ENCODE data around the gene PARD3B.

Gene PARD3B

DNA sequence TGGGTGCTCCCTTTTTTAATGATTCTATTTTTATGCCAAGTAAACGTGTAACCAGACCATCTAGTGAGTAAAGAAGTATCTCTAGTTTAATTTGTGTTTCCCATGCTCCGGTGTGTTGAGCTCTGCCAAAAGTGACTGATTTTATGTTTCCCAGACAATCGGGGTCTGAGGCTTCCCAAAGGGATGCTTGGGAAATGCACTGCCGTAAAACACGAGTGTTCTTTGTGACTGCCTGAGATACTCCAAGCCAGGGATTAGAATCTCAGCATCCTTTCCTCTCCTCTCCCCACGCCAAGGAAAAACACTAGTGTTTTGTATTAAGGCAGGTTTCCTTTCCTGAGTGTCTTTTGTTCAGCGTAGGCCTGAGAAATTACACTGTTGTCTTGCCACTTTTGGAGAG is 956.6 kb downstream of the PARD3B start:
- H3K36me3 ChIP-seq, result no peaks in the 10 kb centered on the region
- H3K4me1 ChIP-seq (ENCODE audit: control insufficient read depth in 1 of 2, insufficient read depth in 1 of 2, low read depth in 1 of 2, low read length in 1 of 2), result peaks cover 0 to 6% of the 10 kb centered on the region in 2 experiments
- TF ChIP-seq, protein P1, sequence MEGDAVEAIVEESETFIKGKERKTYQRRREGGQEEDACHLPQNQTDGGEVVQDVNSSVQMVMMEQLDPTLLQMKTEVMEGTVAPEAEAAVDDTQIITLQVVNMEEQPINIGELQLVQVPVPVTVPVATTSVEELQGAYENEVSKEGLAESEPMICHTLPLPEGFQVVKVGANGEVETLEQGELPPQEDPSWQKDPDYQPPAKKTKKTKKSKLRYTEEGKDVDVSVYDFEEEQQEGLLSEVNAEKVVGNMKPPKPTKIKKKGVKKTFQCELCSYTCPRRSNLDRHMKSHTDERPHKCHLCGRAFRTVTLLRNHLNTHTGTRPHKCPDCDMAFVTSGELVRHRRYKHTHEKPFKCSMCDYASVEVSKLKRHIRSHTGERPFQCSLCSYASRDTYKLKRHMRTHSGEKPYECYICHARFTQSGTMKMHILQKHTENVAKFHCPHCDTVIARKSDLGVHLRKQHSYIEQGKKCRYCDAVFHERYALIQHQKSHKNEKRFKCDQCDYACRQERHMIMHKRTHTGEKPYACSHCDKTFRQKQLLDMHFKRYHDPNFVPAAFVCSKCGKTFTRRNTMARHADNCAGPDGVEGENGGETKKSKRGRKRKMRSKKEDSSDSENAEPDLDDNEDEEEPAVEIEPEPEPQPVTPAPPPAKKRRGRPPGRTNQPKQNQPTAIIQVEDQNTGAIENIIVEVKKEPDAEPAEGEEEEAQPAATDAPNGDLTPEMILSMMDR (IDR thresholded peaks at IDR 0.05), result no peak
- no peaks in the 10 kb centered on the region for H3K27me3 ChIP-seq
- no peak overlapping the region for H3K27ac ChIP-seq
- no peaks in the 10 kb centered on the region for H3K9me3 ChIP-seq
- no peak overlapping the region for H3K4me3 ChIP-seq (ENCODE audit: low read depth in 1 of 2, low read length in 1 of 2)

GRCh38 chr2:205505371-205505770 is 960.1 kb downstream of the PARD3B start:
- Histone ChIP-seq H3K36me3 (no peaks in the 10 kb centered on the region), H3K27ac (no peak overlapping the region), H3K27me3 (no peaks in the 10 kb centered on the region), H3K4me1 (ENCODE audit: control insufficient read depth in 1 of 2, insufficient read depth in 1 of 2, low read depth in 1 of 2, low read length in 1 of 2) (peaks cover 0 to 6% of the 10 kb centered on the region in 2 experiments), H3K9me3 (no peaks in the 10 kb centered on the region), H3K4me3 (ENCODE audit: low read depth in 1 of 2, low read length in 1 of 2) (no peak overlapping the region)
- TF ChIP-seq, protein P1 (IDR thresholded peaks at IDR 0.05), result no peak

DNA sequence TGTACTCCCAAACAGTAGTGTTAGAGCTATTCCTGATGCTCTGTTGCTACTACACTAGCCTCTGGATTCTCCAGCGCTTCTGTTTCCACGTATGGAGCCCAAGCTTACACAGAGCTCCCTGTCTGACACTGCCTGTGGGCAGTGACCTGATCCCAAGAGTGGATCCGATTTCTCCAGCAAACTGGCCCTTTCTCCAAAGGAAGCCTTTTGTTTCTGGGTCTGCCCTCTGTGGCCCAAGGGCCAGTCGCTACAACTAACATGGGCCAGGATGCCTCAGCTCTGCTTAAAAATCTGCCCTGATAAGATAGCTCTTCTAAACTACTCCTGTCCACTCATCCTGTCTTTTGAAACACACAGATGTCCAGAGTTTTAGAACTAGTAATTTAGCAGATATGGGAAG is 964.4 kb downstream of the PARD3B start:
- Histone ChIP-seq H3K4me1 (ENCODE audit: control insufficient read depth in 1 of 2, insufficient read depth in 1 of 2, low read depth in 1 of 2, low read length in 1 of 2) (no peaks in the 10 kb centered on the region), H3K27ac (no peak overlapping the region)
- TF ChIP-seq, protein P1 (IDR thresholded peaks at IDR 0.05), result no peak

GRCh38 chr2:205510345-205510744 is 965.1 kb downstream of the PARD3B start:
- H3K27ac ChIP-seq, result no peak overlapping the region
- TF ChIP-seq, protein P1 (IDR thresholded peaks at IDR 0.05), result no peak
- H3K9me3 ChIP-seq, result no peaks in the 10 kb centered on the region
- H3K27me3 ChIP-seq, result peaks cover 9% of the 10 kb centered on the region
- no peak overlapping the region for H3K4me3 ChIP-seq (ENCODE audit: low read depth in 1 of 2, low read length in 1 of 2)
- no peaks in the 10 kb centered on the region for H3K36me3 ChIP-seq
- no peaks in the 10 kb centered on the region for H3K4me1 ChIP-seq (ENCODE audit: control insufficient read depth in 1 of 2, insufficient read depth in 1 of 2, low read depth in 1 of 2, low read length in 1 of 2)

More for the DNA sequence above, 964.4 kb downstream of the PARD3B start:
- Histone ChIP-seq H3K36me3 (no peaks in the 10 kb centered on the region), H3K4me3 (ENCODE audit: low read depth in 1 of 2, low read length in 1 of 2) (no peak overlapping the region), H3K27me3 (peaks cover 9% of the 10 kb centered on the region), H3K9me3 (no peaks in the 10 kb centered on the region)

GRCh38 chr2:205511221-205511620 is 965.9 kb downstream of the PARD3B start:
- Histone ChIP-seq H3K27ac (no peak overlapping the region), H3K4me3 (ENCODE audit: low read depth in 1 of 2, low read length in 1 of 2) (no peak overlapping the region), H3K9me3 (no peaks in the 10 kb centered on the region), H3K27me3 (peaks cover 9% of the 10 kb centered on the region), H3K36me3 (no peaks in the 10 kb centered on the region), H3K4me1 (ENCODE audit: control insufficient read depth in 1 of 2, insufficient read depth in 1 of 2, low read depth in 1 of 2, low read length in 1 of 2) (no peaks in the 10 kb centered on the region)
- TF ChIP-seq, protein P1 (IDR thresholded peaks at IDR 0.05), result no peak

GRCh38 chr2:205511641-205512040 is 966.4 kb downstream of the PARD3B start:
- Histone ChIP-seq H3K27me3 (peaks cover 9% of the 10 kb centered on the region), H3K4me1 (ENCODE audit: control insufficient read depth in 1 of 2, insufficient read depth in 1 of 2, low read depth in 1 of 2, low read length in 1 of 2) (no peaks in the 10 kb centered on the region), H3K9me3 (no peaks in the 10 kb centered on the region), H3K4me3 (ENCODE audit: low read depth in 1 of 2, low read length in 1 of 2) (no peak overlapping the region), H3K36me3 (no peaks in the 10 kb centered on the region), H3K27ac (no peak overlapping the region)
- TF ChIP-seq, protein P1 (IDR thresholded peaks at IDR 0.05), result no peak
